Measurements from ENCODE around the gene ASB2. TPM values are rescaled to one million over a fixed set of nuclear protein-coding genes. Genes with fewer than 3 reads are reported as not detected.
A peak's percentile ranks its signal among the peaks of the same experiment; 100 is the strongest.

Gene ASB2
- total RNA-seq, 1 experiment from 2014 or later, result not detected

DNA sequence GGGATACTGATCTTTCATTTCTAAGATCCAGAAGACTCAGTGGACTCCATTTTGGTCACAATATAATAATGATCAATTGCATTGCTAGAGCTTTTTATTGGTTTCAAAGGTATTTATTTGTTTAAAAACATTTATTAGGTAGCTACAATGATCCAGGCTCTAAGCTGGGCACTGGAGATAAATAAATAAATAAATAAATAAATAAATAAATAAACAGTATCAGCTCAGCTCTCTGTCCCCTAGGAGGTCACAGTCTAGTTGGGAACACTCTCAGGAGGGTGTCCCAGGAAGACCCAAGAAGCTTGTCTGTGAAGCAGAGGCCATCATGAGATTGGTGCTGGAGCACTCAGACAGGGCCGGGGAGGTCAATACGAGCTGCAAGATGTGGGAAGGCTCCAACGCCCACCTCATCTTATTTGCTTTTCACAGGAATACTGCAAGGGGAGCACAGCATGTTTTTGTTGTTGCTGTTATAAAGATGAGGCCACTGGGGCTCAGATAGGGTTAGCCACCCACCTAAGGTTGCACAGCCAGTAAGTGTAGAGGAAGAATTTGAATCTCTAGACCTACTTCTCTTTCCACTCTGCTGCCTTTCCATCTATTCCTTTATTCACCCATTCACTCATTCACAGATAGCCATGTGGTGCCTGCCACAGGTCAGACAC is 15.5 kb downstream of the ASB2 start:
- Histone ChIP-seq H2AFZ (no peak overlapping the region), H3K4me1 (replicated peaks; ENCODE audit: insufficient read depth) (peaks cover 45% of the 10 kb centered on the region)
- TF ChIP-seq, protein P1, sequence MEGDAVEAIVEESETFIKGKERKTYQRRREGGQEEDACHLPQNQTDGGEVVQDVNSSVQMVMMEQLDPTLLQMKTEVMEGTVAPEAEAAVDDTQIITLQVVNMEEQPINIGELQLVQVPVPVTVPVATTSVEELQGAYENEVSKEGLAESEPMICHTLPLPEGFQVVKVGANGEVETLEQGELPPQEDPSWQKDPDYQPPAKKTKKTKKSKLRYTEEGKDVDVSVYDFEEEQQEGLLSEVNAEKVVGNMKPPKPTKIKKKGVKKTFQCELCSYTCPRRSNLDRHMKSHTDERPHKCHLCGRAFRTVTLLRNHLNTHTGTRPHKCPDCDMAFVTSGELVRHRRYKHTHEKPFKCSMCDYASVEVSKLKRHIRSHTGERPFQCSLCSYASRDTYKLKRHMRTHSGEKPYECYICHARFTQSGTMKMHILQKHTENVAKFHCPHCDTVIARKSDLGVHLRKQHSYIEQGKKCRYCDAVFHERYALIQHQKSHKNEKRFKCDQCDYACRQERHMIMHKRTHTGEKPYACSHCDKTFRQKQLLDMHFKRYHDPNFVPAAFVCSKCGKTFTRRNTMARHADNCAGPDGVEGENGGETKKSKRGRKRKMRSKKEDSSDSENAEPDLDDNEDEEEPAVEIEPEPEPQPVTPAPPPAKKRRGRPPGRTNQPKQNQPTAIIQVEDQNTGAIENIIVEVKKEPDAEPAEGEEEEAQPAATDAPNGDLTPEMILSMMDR (conservative IDR thresholded peaks at IDR 0.05), result no peak

DNA sequence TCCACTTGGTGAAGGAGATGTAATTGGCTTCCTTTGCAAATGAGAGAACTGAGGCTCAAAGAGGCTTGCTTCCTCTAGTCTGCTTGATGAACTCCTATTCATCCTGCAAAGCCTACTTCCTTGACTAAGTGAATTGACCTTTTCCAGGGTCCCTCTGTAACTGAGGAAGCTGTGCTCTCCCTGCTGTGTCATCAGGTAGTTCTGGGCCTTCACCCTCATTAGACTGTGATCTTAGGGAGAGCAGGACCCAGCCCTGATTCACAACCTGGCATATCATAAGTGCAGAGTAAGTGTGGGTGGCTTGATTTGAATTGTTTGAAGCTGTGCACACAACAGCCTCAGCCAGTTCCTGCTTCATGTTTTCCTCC is 16.3 kb downstream of the ASB2 start:
- intact Hi-C loops (cut with micrococcal nuclease; ENCODE audit: unreplicated experiment), result no loop called here
- DNase-seq, result peak in 1 of 2 experiments; percentile 44
- H3K36me3 ChIP-seq (ENCODE audit: low read depth), result no peaks in the 10 kb centered on the region
- H3F3A ChIP-seq (ENCODE audit: insufficient read depth, low read depth), result peaks cover 27% of the 10 kb centered on the region
- no peak for TF ChIP-seq EZH2 (IDR thresholded peaks at IDR 0.05; ENCODE audit: low read depth)
- TF ChIP-seq, protein P1 (conservative IDR thresholded peaks at IDR 0.05), result no peak
- H4K20me1 ChIP-seq (ENCODE audit: insufficient read depth), result no peaks in the 10 kb centered on the region
- peaks cover 45% of the 10 kb centered on the region for H3K4me1 ChIP-seq (replicated peaks; ENCODE audit: insufficient read depth)
- peak overlapping the region; percentile 14; the same call in 1 of the 2 replicates for H3K4me3 ChIP-seq
- H3K27me3 ChIP-seq (ENCODE audit: insufficient read depth, low read depth), result no peaks in the 10 kb centered on the region
- BruUV-seq (replicated peaks), result no TSS peak
- ChIA-PET POLR2A (ENCODE audit: unreplicated experiment) (no interaction called here), CTCF (no interaction called here)
- peak overlapping the region; percentile 73 for H3K27ac ChIP-seq
- H2AFZ ChIP-seq, result no peak overlapping the region
- no peaks in the 10 kb centered on the region for H3K9me2 ChIP-seq (ENCODE audit: insufficient read depth)
- H3K79me2 ChIP-seq (ENCODE audit: low read depth), result no peaks in the 10 kb centered on the region
- peak overlapping the region; percentile 61 for H3K4me2 ChIP-seq
- H3K9me3 ChIP-seq (ENCODE audit: insufficient read depth, low read depth), result no peaks in the 10 kb centered on the region

More for the DNA sequence above, 15.5 kb downstream of the ASB2 start:
- Histone ChIP-seq H3K9me2 (ENCODE audit: insufficient read depth) (no peaks in the 10 kb centered on the region), H3K79me2 (ENCODE audit: low read depth) (no peaks in the 10 kb centered on the region), H3K4me3 (no peak overlapping the region), H3K27ac (peak overlapping the region; percentile 73), H4K20me1 (ENCODE audit: insufficient read depth) (no peaks in the 10 kb centered on the region), H3K27me3 (ENCODE audit: insufficient read depth, low read depth) (no peaks in the 10 kb centered on the region), H3K9me3 (ENCODE audit: insufficient read depth, low read depth) (no peaks in the 10 kb centered on the region), H3K36me3 (ENCODE audit: low read depth) (no peaks in the 10 kb centered on the region), H3F3A (ENCODE audit: insufficient read depth, low read depth) (peaks cover 27% of the 10 kb centered on the region), H3K4me2 (peak overlapping the region; percentile 61)
- CTCF ChIA-PET, result no interaction called here
- BruUV-seq (replicated peaks), result no TSS peak
- POLR2A ChIA-PET (ENCODE audit: unreplicated experiment), result no interaction called here
- intact Hi-C loops (cut with micrococcal nuclease; ENCODE audit: unreplicated experiment), result no loop called here
- no peak for DNase-seq

DNA sequence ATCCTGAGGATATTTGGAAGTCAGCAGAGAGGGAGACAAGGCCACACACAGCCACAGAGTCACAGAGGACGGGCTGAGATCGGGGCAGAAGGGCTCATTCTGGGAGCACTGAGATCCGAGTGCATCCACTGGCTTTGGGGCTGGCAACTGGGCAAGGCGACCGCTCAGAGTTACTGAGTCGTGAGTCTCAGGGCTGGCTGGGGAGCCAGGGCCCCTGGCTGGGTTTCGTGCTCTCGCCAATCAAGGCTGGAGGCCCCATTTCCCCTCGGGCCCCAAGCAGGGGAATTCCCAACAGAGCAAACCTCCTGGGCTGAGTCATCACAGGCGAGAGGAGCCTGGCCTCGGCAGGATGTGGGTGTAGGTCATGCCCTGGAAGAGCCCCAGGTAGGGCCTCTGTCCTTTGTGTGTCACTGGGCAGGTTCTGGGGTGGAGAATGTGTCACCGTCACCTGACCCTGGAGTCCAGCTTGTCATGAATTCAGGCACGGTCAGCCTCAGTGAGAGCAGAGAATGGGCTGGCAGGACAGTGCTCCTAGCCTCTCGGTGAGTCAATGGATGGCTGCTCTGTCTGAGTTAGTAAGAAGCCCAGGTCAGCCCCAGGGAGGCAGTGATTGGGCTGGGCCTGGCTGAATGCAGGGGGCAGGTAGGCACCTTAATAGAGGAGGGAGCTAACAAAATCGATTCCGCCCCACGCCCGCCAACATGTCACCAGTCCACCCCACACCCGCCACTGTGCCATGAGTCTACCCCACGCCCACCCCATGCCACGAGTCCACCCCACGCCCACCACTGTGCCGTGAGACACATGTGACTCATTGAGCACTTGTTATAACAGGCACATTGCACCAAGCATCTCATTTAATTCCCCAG is 16.9 kb downstream of the ASB2 start:
- Histone ChIP-seq H3K4me3 (no peak overlapping the region), H3K9me2 (ENCODE audit: insufficient read depth) (no peaks in the 10 kb centered on the region), H3K36me3 (ENCODE audit: low read depth) (no peaks in the 10 kb centered on the region), H3K4me2 (peak overlapping the region; percentile 65), H4K20me1 (ENCODE audit: insufficient read depth) (no peaks in the 10 kb centered on the region), H3K79me2 (ENCODE audit: low read depth) (no peaks in the 10 kb centered on the region), H3K4me1 (replicated peaks; ENCODE audit: insufficient read depth) (peaks cover 45% of the 10 kb centered on the region), H3F3A (ENCODE audit: insufficient read depth, low read depth) (peaks cover 27% of the 10 kb centered on the region), H3K27me3 (ENCODE audit: insufficient read depth, low read depth) (no peaks in the 10 kb centered on the region), H3K9me3 (ENCODE audit: insufficient read depth, low read depth) (no peaks in the 10 kb centered on the region), H3K27ac (peak overlapping the region; percentile 73), H2AFZ (no peak overlapping the region)
- intact Hi-C loops (cut with micrococcal nuclease; ENCODE audit: unreplicated experiment), result no loop called here
- ChIA-PET POLR2A (ENCODE audit: unreplicated experiment) (no interaction called here), CTCF (no interaction called here)
- BruUV-seq (replicated peaks), result no TSS peak
- DNase-seq, result peak; percentile 80 to 97
- no peak for TF ChIP-seq EZH2 (IDR thresholded peaks at IDR 0.05; ENCODE audit: low read depth)
- TF ChIP-seq, protein P1 (conservative IDR thresholded peaks at IDR 0.05), result no peak

All from PC-9 (cell line).